Endometrial microvascular endothelial cells (primary cell): ENCODE data around the gene KRT32. TPM values are rescaled to one million over a fixed set of nuclear protein-coding genes. Genes with fewer than 3 reads are reported as not detected.

Source experiments
- in situ Hi-C: cut with HindIII; loops from 2 replicates; pipeline ENCODE4 v1.10.0; 2017; ENCODE audit warnings: low sequenced_read_pairs, low pct_unique_long_range_greater_than_20kb; ENCODE audit errors: inconsistent ontology term
- total RNA-seq: library from RNA; depleted of rRNA; stranded (reverse); fragments of >200 nt; gene quantifications from one replicate; pipeline ENCODE4 v1.2.3, GENCODE V29; 2015; ENCODE audit errors: inconsistent ontology term

Gene KRT32
- total RNA-seq, 1 donor from 2014 or later, result not detected

- in situ Hi-C loops, result no loop called here
Observed at GRCh38 chr17:41496803-41497484, 29.8 kb upstream of the KRT32 start.

- in situ Hi-C loops, result no loop called here
Observed at GRCh38 chr17:41494524-41494923, 27.3 kb upstream of the KRT32 start.

- in situ Hi-C loops, result no loop called here
Observed at GRCh38 chr17:41492771-41493170, 25.6 kb upstream of the KRT32 start.

- in situ Hi-C loops, result no loop called here
Observed at GRCh38 chr17:41492351-41492750, 25.2 kb upstream of the KRT32 start.

DNA sequence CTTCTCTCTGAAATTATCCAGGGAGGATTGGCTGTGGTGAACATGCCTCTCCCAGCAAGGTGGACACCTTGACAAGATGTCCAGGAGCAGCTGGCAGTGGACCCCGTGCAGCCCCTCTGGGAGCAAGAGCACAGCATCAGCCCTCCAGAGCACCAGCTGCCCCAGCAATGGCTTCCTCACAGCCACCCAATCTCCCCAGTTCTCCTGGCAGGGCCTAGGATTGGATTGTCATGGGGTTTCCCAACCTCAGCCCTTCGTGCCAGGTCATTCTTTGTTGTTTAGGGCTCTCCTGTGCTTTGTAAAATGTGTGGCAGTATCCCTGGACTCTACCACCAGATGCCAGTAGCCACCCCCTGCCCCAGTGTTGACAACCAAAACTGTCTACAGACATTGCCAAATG lies 24.3 kb upstream of the KRT32 start:
- in situ Hi-C loops, result no loop called here

- in situ Hi-C loops, result no loop called here
Observed at GRCh38 chr17:41490000-41490990, 23.1 kb upstream of the KRT32 start.

- in situ Hi-C loops, result no loop called here
Observed at GRCh38 chr17:41489531-41489930, 22.3 kb upstream of the KRT32 start, which contains the start of gene KRT36. KRT36 (minus strand) TSS chr17:41489910; CDS start chr17:41489864, 46 bp downstream.

GRCh38 chr17:41486809-41487530 lies 19.8 kb upstream of the KRT32 start:
- in situ Hi-C loops, result no loop called here

- in situ Hi-C loops, result no loop called here
Observed at GRCh38 chr17:41486316-41486715, 19.1 kb upstream of the KRT32 start.

- in situ Hi-C loops, result no loop called here
Observed at GRCh38 chr17:41484920-41485904, 18.0 kb upstream of the KRT32 start.

DNA sequence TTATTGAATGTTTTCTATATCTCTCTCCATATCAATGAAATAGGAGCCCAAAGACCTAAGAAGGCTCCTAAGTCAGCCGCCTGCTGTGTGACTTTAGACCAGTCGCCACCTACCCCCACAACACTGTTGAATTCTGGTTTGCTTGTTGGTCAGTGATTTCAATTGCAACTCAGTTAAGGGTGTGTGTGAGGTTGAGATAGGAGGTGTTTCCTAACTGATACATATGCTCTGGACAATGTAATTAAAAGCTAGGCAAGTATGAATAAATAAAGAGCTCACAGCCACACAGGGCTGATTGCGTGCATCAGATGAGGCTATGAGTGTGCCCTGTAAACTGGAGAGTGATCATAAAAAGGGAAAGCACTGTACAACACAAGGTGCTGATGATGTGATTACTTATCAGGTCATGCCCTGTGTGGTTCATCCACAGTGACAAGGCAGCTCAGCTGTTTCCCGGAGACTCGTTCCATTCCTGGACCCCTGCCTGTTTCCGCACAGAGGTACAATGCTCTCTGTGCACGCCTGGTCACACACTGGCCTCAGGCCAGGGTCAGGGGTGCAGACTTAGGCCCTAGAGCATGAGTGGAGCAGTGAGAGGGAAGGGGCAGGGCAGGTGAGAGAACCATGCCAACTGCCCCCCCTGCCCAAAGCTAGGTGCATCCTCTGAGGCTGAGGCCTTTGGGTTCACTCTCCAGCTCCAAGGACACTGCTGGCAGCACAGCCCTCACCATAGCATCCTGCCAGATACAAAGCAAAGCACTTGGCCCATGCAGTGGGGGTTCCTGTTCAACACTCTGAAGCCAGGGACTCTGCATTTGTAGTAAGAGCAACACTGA lies 17.0 kb upstream of the KRT32 start:
- in situ Hi-C loops, result no loop called here

DNA sequence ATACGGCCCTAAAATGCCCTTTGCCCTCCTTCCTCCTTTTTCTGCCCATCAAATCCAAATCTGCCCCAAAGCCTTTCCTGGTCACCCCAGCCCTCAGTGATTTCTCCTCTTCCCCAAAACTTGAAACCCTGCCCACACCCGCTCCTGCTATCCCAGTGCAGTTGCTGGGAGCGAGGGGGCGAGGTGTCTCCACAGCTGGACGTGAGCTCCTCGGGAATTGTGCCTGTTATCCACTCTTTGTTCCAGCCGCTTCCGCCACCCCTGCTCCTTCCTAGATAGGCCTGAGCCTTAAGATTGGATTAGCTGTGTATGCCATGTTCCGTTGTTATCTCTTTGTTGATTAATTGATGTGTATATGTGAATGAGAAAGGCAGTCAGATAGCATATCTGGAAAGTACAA lies 16.3 kb upstream of the KRT32 start:
- in situ Hi-C loops, result no loop called here

GRCh38 chr17:41481036-41481435 lies 13.8 kb upstream of the KRT32 start, which contains the start of gene KRT35:
KRT35 (minus strand) TSS chr17:41481151; CDS start chr17:41481097, 54 bp downstream.
- in situ Hi-C loops, result no loop called here

DNA sequence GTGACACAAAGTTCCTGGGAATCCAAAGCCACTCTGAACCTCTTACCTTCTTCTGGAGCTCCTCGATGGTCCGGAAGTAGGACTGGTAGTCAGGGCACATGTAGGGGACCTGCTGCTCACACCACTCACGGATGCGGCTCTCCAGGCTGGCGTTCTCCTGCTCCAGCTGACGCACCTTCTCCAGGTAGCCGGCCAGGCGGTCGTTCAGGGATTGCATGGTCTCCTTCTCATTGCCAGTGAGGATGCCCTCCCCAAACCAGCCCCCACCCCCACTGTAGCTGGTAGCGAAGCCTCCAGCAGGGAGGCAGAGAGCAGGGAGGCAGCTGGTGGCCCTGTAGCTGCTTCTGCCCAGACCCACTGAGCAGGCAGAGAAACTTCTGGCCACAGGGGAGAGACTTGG lies 13.4 kb upstream of the KRT32 start:
- in situ Hi-C loops, result no loop called here

DNA sequence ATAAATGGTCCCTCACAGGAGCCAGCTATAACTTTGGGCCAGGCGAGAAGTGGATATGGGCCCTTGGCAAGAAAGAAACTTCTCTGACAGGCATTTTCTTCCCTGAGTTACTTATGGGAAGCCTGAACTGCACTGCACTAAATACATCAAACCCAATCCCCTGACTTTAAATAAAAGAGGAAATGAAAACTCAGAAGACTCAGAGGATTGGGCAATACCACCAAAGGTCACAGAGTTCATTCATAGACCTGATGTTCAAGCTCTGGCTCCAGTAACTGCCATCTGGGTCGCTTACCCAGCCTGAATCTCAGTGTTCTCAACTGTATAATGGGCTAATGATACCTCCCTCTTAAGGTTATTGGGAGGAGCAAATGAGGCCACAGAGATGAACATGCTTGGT lies 12.9 kb upstream of the KRT32 start:
- in situ Hi-C loops, result no loop called here

DNA sequence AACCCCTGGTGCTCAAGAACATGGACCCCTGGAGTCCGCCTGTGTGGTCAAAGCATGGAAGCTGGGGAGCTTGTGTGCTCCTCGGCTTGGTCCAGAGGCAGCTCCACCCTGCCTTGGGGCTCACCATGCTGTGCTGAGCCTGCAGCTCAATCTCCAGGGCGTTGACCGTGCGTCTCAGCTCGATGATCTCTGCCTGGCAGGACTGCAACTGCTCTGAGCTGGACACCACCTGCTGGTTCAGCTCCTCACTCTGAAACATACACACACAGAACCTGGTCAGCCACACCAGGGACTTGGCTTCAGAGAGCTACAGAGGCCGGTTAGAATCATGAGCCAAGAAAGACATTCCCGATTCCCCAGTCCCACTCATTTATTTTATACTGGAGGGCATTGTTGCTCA lies 11.1 kb upstream of the KRT32 start:
- in situ Hi-C loops, result no loop called here
